Hippocampal formation (tissue), 2 donors: ENCODE measurements around the gene PNLIPRP1.

Experiments
- DNase-seq, 2 donors: peaks; one replicate each; lab custom pipeline; 2025; lab: John Stamatoyannopoulos, UW

Gene PNLIPRP1

GRCh38 chr10:116631871-116632295 is 41.1 kb downstream of the PNLIPRP1 start:
- no peak for DNase-seq

- no peak for DNase-seq
Observed at GRCh38 chr10:116632596-116633215, 41.9 kb downstream of the PNLIPRP1 start.

GRCh38 chr10:116633216-116633600 is 42.4 kb downstream of the PNLIPRP1 start:
- DNase-seq = no peak

DNA sequence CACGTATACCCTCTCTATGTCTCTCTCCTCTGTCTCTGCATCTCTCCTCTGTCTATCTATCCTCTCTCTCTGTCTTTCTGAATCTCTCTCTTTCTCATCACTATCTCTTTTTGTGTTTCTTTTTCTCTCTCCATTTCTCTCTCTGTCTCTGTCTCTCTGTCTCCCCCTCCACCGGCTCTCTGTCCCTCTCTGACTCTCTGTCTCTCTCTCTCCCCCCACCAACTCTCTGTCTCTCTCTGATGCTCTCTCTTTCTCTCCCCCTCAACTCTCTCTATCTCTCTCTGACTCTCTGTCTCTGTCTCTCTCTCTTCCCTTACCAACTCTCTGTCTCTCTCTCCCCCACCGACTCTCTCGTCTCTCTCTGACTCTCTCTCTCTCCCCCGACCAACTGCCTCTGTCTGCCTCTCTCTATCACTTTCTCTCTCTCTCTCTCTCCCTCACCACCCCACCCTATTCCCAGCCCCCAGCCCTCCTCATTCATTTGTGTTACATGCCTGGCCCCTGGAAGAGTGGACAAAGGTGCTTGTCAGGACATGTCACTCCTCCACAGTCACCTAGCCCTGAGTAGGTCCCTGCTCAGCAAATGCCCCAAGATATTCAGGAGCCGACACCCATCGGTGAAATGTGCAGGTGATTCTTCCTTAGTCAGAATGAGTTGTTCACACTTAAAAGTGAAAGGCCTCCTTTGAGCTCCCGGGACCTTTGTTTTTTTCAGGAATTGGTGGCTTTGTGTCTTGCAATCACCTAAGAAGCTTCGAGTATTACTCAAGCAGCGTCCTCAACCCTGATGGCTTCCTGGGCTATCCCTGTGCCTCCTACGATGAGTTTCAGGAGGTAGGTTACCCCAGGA is 43.6 kb downstream of the PNLIPRP1 start:
- DNase-seq = no peak

DNA sequence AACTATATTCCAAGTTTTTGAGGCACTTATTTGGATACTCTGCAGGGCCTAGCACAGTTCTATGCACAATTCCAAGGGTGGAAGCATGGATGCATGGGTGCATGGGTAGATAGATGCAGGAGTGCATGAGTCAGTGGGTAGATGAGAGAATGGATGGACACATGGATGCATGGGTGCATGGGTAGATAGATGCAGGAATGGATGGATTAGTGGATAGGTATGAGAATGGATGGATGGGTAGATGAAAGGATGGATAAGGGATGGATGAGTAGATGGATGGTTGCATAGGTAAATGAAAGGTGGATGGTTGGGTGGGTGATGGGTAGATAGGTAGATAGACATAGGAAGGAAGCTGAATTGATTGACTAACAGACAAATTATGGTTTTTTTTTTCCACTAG is 45.6 kb downstream of the PNLIPRP1 start:
- DNase-seq = no peak

DNA sequence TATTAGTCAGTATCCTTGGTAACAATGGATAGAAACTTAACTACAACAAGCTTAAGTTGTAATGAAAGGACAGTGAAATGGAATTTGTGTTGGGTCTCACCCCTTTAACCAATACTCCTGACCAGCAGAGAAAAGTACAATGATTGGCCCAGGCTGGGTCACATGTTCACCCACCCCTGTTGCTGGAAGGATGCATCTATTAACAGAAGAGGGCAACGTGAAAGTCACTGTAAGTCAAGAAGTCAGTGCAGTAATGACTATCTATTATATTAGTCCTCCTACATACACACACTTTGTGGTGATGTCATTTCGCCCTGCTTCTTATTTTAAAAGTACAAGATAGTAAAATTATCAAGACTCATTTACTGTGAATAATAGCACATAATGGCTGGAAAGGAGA is 46.2 kb downstream of the PNLIPRP1 start:
- DNase-seq = no peak

GRCh38 chr10:116637830-116638229 is 47.1 kb downstream of the PNLIPRP1 start:
- no peak for DNase-seq

DNA sequence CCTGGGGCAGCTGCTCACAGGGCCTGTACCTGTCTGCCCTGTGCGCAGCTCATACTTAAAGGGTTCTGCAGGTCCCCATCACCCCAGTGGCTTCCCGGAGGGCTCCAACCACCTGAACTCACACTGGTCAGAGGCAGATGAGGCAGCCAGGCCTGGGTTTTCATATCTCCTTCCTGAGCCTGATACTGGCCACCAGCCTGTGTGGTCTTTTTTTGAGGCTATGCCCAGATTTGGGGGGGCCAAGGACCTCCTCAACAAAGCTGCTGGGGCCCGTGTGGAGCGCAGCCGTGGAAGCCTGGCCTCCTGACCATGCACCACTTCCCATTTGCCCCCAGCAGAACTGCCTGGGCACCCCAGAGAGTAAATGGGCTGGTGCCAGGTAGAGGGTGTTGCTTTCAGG is 55.7 kb downstream of the PNLIPRP1 start:
- no peak for DNase-seq

DNA sequence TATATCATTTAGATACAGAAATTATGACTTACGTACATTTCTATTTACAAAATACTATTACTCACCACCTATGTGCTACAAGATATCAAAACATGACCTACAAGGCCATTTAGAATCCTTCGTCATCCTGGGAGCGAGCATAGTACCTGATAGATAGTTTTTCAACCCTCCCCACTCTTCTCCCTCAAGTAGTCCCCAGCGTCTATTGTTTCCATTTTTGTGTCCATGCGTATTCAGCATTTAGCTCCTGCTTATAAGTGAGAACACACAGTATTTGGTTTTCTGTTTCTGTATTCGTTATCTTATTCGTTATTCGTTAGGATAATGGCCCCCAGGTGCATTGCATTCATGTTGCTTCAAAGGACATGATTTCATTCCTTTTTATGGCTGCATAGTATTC is 58.1 kb downstream of the PNLIPRP1 start:
- no peak for DNase-seq

DNA sequence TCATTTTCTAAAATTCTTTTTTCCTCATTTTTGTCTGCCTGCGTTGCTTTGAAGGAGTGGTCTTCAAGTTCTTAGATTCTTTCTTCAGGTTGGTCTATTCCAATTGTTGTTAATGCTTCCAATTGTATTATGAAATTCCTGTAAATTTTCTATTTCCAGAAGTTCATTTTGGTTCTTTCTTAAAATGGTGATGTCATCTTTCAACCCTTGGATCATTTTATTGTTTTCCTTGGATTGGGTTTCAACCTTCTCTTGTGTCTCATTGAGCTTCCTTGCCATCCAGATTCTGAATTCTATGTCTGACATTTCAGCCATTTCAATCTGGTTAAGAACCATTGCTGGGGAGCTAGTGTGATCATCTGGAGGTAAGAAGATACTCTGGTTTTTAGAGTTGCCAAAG is 63.1 kb downstream of the PNLIPRP1 start:
- DNase-seq = no peak

- no peak for DNase-seq
Observed at GRCh38 chr10:116654816-116655215, 64.1 kb downstream of the PNLIPRP1 start.

GRCh38 chr10:116655568-116655967 is 64.8 kb downstream of the PNLIPRP1 start:
- DNase-seq = no peak

DNA sequence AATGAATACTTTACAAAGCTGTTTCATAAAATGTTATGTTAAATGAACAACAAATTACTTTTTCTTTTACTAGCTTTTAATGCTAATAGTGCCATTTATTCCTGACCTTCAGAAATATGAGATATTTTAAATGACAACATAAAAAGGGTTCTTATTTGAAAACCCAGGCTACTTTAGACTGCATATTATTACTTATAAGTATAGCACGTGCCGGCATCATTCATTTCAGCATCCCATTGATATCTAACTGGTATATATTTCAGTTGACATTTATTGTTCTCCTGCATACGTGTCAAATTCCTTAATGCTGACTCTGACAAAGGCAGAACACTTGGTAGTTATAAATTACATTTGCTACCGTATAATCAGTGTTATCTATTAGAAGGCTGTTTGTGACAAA is 65.3 kb downstream of the PNLIPRP1 start:
- DNase-seq = no peak

DNA sequence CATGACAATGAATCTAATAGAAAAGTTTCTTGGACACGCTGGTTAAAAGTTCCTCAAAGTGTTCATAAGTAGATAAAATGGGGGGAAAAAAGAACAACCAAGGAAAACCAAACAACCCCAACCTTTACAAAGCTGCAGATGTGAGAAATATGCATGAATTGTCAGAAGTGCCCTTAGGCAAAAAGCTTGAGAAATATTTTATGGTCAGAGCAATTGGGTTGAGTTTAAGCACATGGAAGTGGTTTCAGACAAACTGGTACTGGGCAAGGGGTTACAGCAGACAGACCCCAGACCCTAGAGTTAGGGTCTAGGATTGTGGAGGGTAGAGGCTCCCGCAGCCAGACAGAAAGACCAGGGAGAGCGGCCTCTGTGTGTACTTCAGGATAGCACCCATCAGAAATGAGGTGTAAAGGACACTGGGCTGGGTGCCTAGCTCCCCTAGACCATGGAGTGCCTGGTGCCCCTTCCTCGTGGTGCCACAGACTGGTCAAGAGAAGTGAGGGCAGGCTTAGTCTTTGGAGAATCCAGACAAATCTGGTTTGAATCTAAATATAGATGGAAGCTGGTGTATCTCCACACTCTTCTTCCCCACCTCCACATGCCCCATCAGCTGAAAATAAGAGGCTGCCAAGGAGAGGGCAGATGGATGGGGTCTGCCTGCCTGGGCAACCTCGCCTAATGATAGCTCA is 67.2 kb downstream of the PNLIPRP1 start:
- DNase-seq = no peak
